Measurements from ENCODE around the gene CSF3. TPM values are rescaled to one million over a fixed set of nuclear protein-coding genes. Genes with fewer than 3 reads are reported as not detected.

The CSF3 gene
- total RNA-seq, 6 experiments from 2014 or later, result 0.31 TPM; not detected in 5

- peaks cover 0 to 6% (median 3%) of the 10 kb centered on the region in 4 donors for H3K4me1 ChIP-seq
- 82% methylated on average over 6 of the region's 11 CpGs for WGBS (ENCODE audit: insufficient coverage, low coverage, low lambda C conversion rate, missing lambda C conversion rate)
- DNase-seq (no peak), ATAC-seq (no peak)
- no peaks in the 10 kb centered on the region for H3K27me3 ChIP-seq
- H3K4me3 ChIP-seq, result no peak overlapping the region
- TF ChIP-seq CTCF (IDR thresholded peaks at IDR 0.05) (no peak), POLR2A (IDR thresholded peaks at IDR 0.05) (no peak)
- intact Hi-C loops (cut with DNase I), result no loop called here
- H3K27ac ChIP-seq, result no peak overlapping the region
- H3K9me3 ChIP-seq, result no peaks in the 10 kb centered on the region
- no peaks in the 10 kb centered on the region for H3K36me3 ChIP-seq
Measured at GRCh38 chr17:40060887-40061608, 45.8 kb downstream of the CSF3 start.

- no peak overlapping the region for H3K27ac ChIP-seq
- ATAC-seq, result no peak
- no peaks in the 10 kb centered on the region for H3K9me3 ChIP-seq
- H3K27me3 ChIP-seq, result no peaks in the 10 kb centered on the region
- TF ChIP-seq CTCF (IDR thresholded peaks at IDR 0.05), result no peak
- 82% methylated on average over 7 of the region's 10 CpGs for WGBS (ENCODE audit: insufficient coverage, low coverage, low lambda C conversion rate, missing lambda C conversion rate)
- intact Hi-C loops (cut with DNase I), result no loop called here
- peaks cover 0 to 6% (median 3%) of the 10 kb centered on the region in 4 donors for H3K4me1 ChIP-seq
- no peak overlapping the region for H3K4me3 ChIP-seq
- DNase-seq, result no peak
- no peaks in the 10 kb centered on the region for H3K36me3 ChIP-seq
Measured at GRCh38 chr17:40061609-40062038, 46.4 kb downstream of the CSF3 start.

- no peaks in the 10 kb centered on the region for H3K36me3 ChIP-seq
- WGBS (ENCODE audit: insufficient coverage, low coverage, low lambda C conversion rate, missing lambda C conversion rate), result under 1% methylated on average over 19 of the region's 83 CpGs
- H3K27ac ChIP-seq, result peak within 1 kb of the TSS; percentile 58 to 85 (median 84)
- DNase-seq, result peak; percentile 79 to 84 (median 82)
- TF ChIP-seq POLR2A (IDR thresholded peaks at IDR 0.05) (no peak), CTCF (IDR thresholded peaks at IDR 0.05) (peak in 1 of 4 donors; percentile 50)
- intact Hi-C loops (cut with DNase I), result no loop called here
- H3K4me1 ChIP-seq, result peaks cover 0 to 6% (median 3%) of the 10 kb centered on the region in 4 donors
- peak within 1 kb of the TSS; percentile 94 to 99 (median 98) for H3K4me3 ChIP-seq
- no peaks in the 10 kb centered on the region for H3K9me3 ChIP-seq
- ATAC-seq, result peak; percentile 76 to 89 (median 82)
- H3K27me3 ChIP-seq, result no peaks in the 10 kb centered on the region
Measured at GRCh38 chr17:40062329-40063186, 47.3 kb downstream of the CSF3 start, which contains the start of gene THRA. Gene THRA (plus strand): TSS chr17:40062965. CDS start chr17:40074489, 11,524 bp downstream.

GRCh38 chr17:40063187-40063771 lies 48.0 kb downstream of the CSF3 start:
- Histone ChIP-seq H3K27ac (peak overlapping the region; percentile 58 to 85 (median 84)), H3K27me3 (no peaks in the 10 kb centered on the region), H3K36me3 (no peaks in the 10 kb centered on the region), H3K4me1 (peaks cover 0 to 8% (median 3%) of the 10 kb centered on the region in 4 donors), H3K4me3 (peak overlapping the region; percentile 94 to 99 (median 98)), H3K9me3 (no peaks in the 10 kb centered on the region)
- DNase-seq (peak; percentile 64 to 70 (median 67)), ATAC-seq (peak; percentile 65 to 83 (median 80))
- 10% methylated on average over 2 of the region's 42 CpGs for WGBS (ENCODE audit: insufficient coverage, low coverage, low lambda C conversion rate, missing lambda C conversion rate)
- TF ChIP-seq CTCF (IDR thresholded peaks at IDR 0.05) (no peak), POLR2A (IDR thresholded peaks at IDR 0.05) (peak; percentile 56)
- intact Hi-C loops (cut with DNase I), result no loop called here
